Fibroblast of lung (primary cell): ENCODE results near the gene ASAH2.

Experiments used
- CTCF ChIP-seq, 2 donors: IDR thresholded peaks in 1 of 2; conservative IDR thresholded peaks in 1 of 2; 1 replicate in 1 of 2; 2 replicates in 1 of 2; pipeline ENCODE4 v1.5.1; 2011 to 2012; ENCODE audit warnings: low read length in 2 of 2, control low read depth in 1 of 2, inconsistent platforms in 1 of 2, low read depth in 1 of 2, mild to moderate bottlenecking in 1 of 2
- EZH2 ChIP-seq: IDR thresholded peaks from 2 replicates; pipeline ENCODE4 v1.5.1; 2012; ENCODE audit warnings: low read length, control low read depth, mild to moderate bottlenecking; ENCODE audit errors: missing control alignments

GRCh38 chr10:50289196-50289595, 37.9 kb upstream of the ASAH2 start:
- TF ChIP-seq CTCF (conservative IDR thresholded peaks at IDR 0.05 in 1 of 2, IDR thresholded peaks at IDR 0.05 in 1 of 2; ENCODE audit: low read depth in 1 of 2, low read length in 2 of 2) (no peak), EZH2 (no peak)
